Measurements from ENCODE around the gene GON4L. TPM values are rescaled to one million over a fixed set of nuclear protein-coding genes. Genes with fewer than 3 reads are reported as not detected.
A peak's percentile ranks its signal among the peaks of the same experiment; 100 is the strongest.
"Not testable (repeated sequence)": the region's sequence is repeated elsewhere in the genome, so short reads cannot be mapped to it uniquely, and the experiment has no call there.

GON4L gene
- total RNA-seq (2014; rRNA removed; shearing (Covaris generic)): 27.9 and 33.9 TPM in 2 replicates
- polyA plus RNA-seq (2014; cell fraction: nucleus; rRNA removed): 36.2 and 41.2 TPM in 2 replicates

GRCh38 chr1:155856975-155857930 lies at the start of gene GON4L:
Gene GON4L, minus strand, starts transcription at chr1:155857214. Its CDS starts 3,434 bp downstream, at chr1:155853780.
- peak; percentile 96 for DNase-seq (ENCODE audit: extremely low read depth, low read depth)

- no peak for DNase-seq (ENCODE audit: extremely low read depth, low read depth)
Measured at GRCh38 chr1:155904261-155904660, 47.2 kb upstream of the GON4L start.

GRCh38 chr1:155900161-155900560 lies 43.1 kb upstream of the GON4L start:
- DNase-seq (ENCODE audit: extremely low read depth, low read depth): no peak

GRCh38 chr1:155899683-155900082 lies 42.7 kb upstream of the GON4L start:
- DNase-seq (ENCODE audit: extremely low read depth, low read depth): no peak

- no peak for DNase-seq (ENCODE audit: extremely low read depth, low read depth)
Measured at GRCh38 chr1:155898888-155899287, 41.9 kb upstream of the GON4L start.

GRCh38 chr1:155897746-155898145 lies 40.7 kb upstream of the GON4L start:
- no peak for DNase-seq (ENCODE audit: extremely low read depth, low read depth)

GRCh38 chr1:155896476-155896875 lies 39.5 kb upstream of the GON4L start:
- not testable (repeated sequence) for DNase-seq (ENCODE audit: extremely low read depth, low read depth)

- not testable (repeated sequence) for DNase-seq (ENCODE audit: extremely low read depth, low read depth)
Measured at GRCh38 chr1:155895617-155896016, 38.6 kb upstream of the GON4L start.

GRCh38 chr1:155893389-155894142 lies 36.6 kb upstream of the GON4L start:
- peak; percentile 67 for DNase-seq (ENCODE audit: extremely low read depth, low read depth)

GRCh38 chr1:155892796-155893195 lies 35.8 kb upstream of the GON4L start:
- DNase-seq (ENCODE audit: extremely low read depth, low read depth): peak; percentile 49

- DNase-seq (ENCODE audit: extremely low read depth, low read depth): no peak
Measured at GRCh38 chr1:155890251-155890650, 33.2 kb upstream of the GON4L start.

- DNase-seq (ENCODE audit: extremely low read depth, low read depth): no peak
Measured at GRCh38 chr1:155889566-155889965, 32.6 kb upstream of the GON4L start.

- no peak for DNase-seq (ENCODE audit: extremely low read depth, low read depth)
Measured at GRCh38 chr1:155888481-155888880, 31.5 kb upstream of the GON4L start.

- DNase-seq (ENCODE audit: extremely low read depth, low read depth): no peak
Measured at GRCh38 chr1:155884982-155885381, 28.0 kb upstream of the GON4L start.

GRCh38 chr1:155884031-155884960 lies 27.3 kb upstream of the GON4L start:
- DNase-seq (ENCODE audit: extremely low read depth, low read depth): no peak

- no peak for DNase-seq (ENCODE audit: extremely low read depth, low read depth)
Measured at GRCh38 chr1:155882766-155883165, 25.8 kb upstream of the GON4L start.

GRCh38 chr1:155882235-155882634 lies 25.2 kb upstream of the GON4L start:
- no peak for DNase-seq (ENCODE audit: extremely low read depth, low read depth)

GRCh38 chr1:155880950-155881349 lies 23.9 kb upstream of the GON4L start:
- DNase-seq (ENCODE audit: extremely low read depth, low read depth): no peak

GRCh38 chr1:155880251-155880650 lies 23.2 kb upstream of the GON4L start:
- no peak for DNase-seq (ENCODE audit: extremely low read depth, low read depth)

GRCh38 chr1:155877945-155878344 lies 20.9 kb upstream of the GON4L start:
- DNase-seq (ENCODE audit: extremely low read depth, low read depth): no peak
